ENCODE data around the gene CCDC14.

DNA sequence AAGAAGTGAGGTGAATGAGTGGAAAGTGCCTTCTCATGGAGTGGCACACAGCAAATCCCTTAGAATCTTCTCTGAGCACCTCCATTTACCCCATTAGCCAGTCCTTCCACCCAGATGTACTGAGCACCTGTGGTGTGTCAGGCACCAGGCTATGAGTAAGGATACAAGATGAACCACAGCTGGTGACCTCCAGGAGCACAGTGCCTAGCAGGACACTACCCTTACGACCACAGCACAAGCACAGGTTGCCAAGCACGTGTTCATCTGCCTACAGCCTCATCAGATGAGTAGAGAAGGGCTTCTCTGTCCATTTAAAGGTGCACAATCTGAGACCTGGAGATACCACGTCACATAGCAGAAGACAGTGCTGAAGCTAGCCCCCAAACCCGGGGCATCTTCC lies 83.1 kb downstream of the CCDC14 start:
- TF ChIP-seq, protein P1, sequence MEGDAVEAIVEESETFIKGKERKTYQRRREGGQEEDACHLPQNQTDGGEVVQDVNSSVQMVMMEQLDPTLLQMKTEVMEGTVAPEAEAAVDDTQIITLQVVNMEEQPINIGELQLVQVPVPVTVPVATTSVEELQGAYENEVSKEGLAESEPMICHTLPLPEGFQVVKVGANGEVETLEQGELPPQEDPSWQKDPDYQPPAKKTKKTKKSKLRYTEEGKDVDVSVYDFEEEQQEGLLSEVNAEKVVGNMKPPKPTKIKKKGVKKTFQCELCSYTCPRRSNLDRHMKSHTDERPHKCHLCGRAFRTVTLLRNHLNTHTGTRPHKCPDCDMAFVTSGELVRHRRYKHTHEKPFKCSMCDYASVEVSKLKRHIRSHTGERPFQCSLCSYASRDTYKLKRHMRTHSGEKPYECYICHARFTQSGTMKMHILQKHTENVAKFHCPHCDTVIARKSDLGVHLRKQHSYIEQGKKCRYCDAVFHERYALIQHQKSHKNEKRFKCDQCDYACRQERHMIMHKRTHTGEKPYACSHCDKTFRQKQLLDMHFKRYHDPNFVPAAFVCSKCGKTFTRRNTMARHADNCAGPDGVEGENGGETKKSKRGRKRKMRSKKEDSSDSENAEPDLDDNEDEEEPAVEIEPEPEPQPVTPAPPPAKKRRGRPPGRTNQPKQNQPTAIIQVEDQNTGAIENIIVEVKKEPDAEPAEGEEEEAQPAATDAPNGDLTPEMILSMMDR (conservative IDR thresholded peaks at IDR 0.05; ENCODE audit: low read length): no peak
- no peak for TF ChIP-seq EZH2phosphoT487 (IDR thresholded peaks at IDR 0.05; ENCODE audit: borderline replicate concordance)
